HG03175 (cell line): ENCODE results near the gene PDIA4.
"Not testable (repeated sequence)": the region's sequence is repeated elsewhere in the genome, so short reads cannot be mapped to it uniquely, and the experiment has no call there.

ENCODE experiments used
- ATAC-seq: cut with Tn5 transposase; IDR thresholded peaks from one replicate; pipeline ENCODE4 v1.9.1; 2021; ENCODE audit warnings: mild to moderate bottlenecking, moderate library complexity; ENCODE audit not compliant: unreplicated experiment

Gene PDIA4

GRCh38 chr7:149004405-149005370 is 23.6 kb downstream of the PDIA4 start:
- no peak for ATAC-seq

- no peak for ATAC-seq
Measured at GRCh38 chr7:149003560-149004305, 24.6 kb downstream of the PDIA4 start.

GRCh38 chr7:149003018-149003417 is 25.3 kb downstream of the PDIA4 start:
- no peak for ATAC-seq

GRCh38 chr7:149002604-149003003 is 25.7 kb downstream of the PDIA4 start:
- no peak for ATAC-seq

DNA sequence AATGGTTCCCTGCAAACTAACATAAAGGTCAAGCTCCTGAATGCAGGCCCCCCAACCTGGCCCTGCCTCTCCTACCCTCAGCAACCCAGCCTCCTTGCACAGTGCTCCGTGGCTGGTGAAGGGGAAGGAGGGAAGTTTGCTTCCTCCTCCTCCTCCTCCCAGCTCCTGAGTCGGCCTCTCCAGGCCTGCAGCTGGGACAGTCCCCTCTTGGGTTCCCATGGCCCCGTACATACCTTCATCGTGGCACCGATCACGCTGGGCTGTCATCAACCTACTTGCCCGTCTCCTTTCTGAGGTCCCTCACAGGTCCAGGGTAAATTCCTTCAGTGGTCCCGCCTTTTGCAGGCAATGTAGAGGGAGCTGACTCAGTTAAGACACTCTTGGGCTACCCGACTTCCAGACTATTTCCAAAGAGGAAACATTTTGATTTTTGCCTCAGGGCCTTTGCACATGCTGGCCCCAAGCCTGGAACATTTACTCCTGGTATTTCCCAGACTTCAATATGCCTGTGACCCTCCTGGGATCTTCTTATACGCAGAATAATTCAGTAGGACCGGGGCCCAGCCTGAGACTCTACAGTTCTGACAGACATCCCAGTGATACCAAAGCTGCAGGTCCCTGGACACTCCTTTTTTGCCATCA is 26.8 kb downstream of the PDIA4 start:
- no peak for ATAC-seq

GRCh38 chr7:149000961-149001360 is 27.3 kb downstream of the PDIA4 start:
- ATAC-seq: no peak

DNA sequence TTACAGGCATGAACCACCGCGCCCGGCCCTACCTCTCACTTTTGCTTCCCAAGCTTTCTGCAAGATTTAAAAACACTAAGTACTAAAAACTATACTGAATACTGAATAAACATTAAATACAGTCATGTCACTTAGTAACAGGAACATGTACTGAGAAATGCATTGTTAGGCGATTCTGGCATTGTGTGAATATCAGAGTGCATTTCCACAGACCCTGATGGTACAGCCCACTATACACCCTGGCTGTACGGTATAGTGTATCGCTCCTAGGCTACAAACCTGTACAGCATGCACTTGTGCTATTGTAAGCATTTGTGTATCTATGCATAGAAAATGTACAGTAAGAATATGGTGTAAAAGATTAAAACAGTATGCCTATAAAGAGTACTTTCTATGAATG is 29.1 kb downstream of the PDIA4 start:
- ATAC-seq: no peak

- no peak for ATAC-seq
Measured at GRCh38 chr7:148997497-148997896, 30.8 kb downstream of the PDIA4 start.

DNA sequence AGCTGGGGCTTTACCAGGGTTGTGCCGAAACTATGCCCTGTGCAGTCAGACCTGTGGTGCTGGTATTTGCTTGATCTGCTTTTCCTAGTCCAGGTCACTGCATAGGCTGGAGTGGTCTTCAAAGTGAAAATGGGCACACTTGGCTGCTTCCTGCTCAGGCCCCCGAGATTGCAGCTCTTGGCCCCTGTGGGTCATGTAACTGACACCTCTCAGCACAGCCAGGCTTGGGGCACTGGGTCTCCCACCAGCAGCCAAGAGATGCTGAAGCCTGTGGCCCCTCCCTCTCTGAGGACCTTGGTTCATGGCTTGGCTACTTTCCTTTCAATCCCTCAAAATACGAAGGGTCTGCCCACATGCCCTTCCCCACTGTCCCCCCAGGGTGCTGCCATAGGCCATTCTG is 33.7 kb downstream of the PDIA4 start:
- no peak for ATAC-seq

GRCh38 chr7:148993193-148993592 is 35.1 kb downstream of the PDIA4 start:
- no peak for ATAC-seq

DNA sequence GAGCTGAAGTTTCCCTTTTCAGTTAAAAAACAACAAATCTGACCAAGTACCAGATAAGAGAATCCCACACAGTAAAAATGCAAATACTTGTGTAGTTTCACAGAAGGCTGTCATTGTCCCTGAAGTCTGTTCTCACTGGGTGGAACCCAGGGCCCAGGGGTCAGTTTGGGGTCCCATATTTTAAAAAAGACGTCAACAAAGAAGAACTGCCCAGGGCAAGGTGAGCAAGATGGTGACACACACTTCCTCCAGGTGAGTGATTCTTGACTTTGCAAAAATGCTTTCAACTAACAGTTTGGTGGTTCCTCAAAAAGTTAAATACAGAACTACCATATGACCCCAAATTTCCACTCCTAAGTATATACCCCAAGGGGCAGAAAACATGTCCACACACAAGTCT is 36.8 kb downstream of the PDIA4 start:
- no peak for ATAC-seq

DNA sequence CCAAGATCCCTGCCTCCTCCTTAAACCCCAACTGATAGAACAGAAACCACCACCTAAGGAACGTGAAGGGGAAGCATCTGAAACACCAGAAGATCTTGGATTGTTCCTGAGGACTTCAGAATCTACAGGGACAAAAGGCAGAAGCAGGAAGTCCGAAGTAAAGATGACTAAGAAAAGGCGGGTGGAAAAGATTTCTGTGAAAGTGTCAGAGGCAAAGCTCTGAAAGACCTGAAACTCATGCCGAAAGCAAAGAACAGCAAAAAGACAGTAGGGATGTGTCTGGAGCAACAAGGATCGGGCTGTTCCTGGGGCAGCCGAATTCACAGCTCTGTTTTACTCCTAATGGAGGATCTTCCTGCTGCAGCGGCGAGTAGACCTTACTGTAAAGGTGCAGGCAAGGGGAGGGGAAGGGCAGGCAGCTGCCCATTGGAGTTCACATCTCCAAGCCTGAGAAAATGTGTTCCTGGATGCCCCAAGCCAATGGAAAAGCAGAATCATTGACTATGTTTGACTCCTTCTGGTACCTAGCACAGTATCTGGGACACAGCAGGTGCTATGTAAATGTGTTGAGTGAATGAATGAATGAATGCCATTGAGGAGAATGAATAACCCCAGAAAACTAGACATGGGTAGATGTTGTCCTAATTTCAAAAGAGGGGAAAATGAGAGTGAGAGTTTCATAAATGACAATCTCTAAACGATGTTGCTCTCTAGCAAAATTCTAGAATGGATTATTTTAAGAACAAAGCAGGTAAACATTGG is 40.4 kb downstream of the PDIA4 start:
- ATAC-seq: no peak

GRCh38 chr7:148987010-148987750 is 41.1 kb downstream of the PDIA4 start:
- peak; percentile 91 for ATAC-seq

DNA sequence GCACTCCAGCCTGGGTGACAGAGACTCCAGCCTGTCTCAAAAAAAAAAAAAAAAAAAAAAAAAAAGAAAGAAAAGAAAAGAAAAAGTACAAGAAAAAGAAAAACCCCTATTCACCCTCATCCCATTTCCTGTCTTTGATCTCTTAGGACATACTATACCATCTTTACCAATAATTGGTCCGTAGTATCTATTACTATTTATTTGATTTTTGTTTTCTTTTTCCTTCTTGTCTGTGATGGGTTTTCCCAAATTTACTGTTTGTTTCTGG is 41.6 kb downstream of the PDIA4 start:
- no peak for ATAC-seq

DNA sequence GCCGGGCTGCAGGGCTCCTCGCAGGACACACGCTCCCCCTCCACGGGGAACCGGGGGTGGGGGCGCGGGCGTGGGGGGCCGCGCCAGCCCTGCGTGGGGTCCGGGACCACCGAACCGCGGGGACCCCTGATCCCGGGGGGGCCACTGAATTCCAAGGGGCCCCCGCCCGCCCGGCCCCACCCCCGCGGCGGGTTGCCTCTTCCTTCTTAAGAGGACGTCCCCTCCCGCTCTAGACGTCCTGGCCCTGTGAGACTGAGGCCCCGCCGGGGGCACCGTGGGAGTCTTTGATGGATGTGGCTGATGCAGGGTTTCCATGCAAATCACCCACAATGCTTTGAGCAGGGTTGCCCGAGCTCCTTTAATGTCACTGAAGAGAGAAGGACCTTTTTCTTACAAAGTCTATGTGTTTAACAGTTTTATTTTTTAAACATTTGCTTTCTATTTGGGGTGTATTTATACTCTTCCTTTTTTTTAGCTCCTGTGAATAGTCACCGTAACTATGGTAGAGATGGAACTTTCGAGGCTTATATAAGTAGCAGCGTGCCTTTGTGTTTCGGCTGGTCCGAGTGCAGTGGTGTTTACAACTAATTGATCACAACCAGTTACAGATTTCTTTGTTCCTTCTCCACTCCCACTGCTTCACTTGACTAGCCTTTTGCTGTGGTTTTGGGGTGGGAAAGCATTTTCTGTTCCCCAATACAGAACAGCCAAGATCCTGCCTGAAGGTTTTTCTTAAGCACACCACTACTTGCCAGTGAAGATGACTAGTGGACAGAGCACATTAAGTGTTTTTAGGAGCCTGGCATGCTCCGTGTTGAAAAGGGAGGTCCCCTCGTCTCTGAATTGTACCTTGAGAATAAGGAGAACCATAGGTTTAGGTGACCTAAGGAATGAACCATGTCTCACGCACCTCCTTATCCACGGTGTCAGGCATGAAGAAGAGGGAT is 44.8 kb downstream of the PDIA4 start:
- ATAC-seq: peak; percentile 68

DNA sequence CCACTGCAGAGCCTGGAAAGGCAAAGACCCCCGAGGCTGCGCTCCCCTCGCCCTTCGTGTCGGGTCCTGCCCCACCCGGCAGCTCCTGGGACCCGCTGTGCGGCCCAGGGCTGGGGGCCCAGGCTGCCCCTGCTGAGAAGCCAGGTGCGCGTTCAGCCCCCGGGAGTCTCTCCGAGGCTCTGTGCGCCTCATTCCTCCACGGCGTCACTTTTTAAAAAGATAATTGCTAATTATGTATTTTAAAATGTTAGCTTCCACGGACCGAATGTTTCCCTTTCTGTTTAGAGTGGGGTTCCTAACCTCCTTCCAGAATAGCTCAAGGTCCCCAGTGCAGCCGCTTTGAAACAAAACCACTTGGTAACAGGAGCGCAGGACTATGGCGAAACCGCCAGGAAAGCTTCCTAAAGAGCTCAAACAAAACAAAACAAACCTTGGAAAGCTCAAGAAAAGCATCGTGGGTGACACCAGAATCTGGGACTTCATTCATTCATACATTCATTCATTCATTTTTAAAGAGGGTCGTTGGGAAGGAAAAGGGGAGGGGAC is 45.6 kb downstream of the PDIA4 start:
- ATAC-seq: no peak

DNA sequence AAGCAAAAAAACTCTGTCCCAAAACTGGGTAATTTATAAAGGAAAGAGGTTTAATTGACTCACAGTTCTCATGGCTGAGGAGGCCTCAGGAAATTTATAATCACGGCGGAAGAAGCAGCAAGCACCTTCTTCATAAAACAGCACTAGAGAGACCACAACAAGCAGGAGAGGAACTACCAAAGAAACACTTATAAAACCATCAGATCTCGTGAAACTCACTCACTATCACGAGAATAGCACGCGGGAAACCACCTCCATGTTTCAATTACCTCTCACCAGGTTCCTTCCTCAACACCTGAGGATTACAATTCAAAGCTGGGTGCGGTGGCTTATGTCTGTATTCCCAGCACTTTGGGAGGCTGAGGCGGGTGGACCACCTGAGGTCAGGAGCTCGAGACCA is 48.5 kb downstream of the PDIA4 start:
- no peak for ATAC-seq

- not testable (repeated sequence) for ATAC-seq
Measured at GRCh38 chr7:148979072-148979471, 49.2 kb downstream of the PDIA4 start.

GRCh38 chr7:148978091-148978490 is 50.2 kb downstream of the PDIA4 start:
- no peak for ATAC-seq
